DMS 273 treated with DMSO at 0.1 percent for 48 hours (cell line): ENCODE data around the gene PIGC.
A peak's percentile ranks its signal among the peaks of the same experiment; 100 is the strongest.

ENCODE experiments used
- DNase-seq: peaks from one replicate; lab custom pipeline; 2025; lab: John Stamatoyannopoulos, UW

The PIGC gene

GRCh38 chr1:172443666-172444453, at the start of gene PIGC:
TSS of gene PIGC (minus strand) at chr1:172444069. CDS start at chr1:172442622, 1,447 bp downstream.
- DNase-seq = peak; percentile 60

- no peak for DNase-seq
Measured at GRCh38 chr1:172492421-172492820, 48.6 kb upstream of the PIGC start.

- DNase-seq = no peak
Measured at GRCh38 chr1:172489847-172490246, 46.0 kb upstream of the PIGC start.

- no peak for DNase-seq
Measured at GRCh38 chr1:172488393-172488792, 44.5 kb upstream of the PIGC start.

GRCh38 chr1:172487550-172487949, 43.7 kb upstream of the PIGC start:
- DNase-seq = no peak

- DNase-seq = no peak
Measured at GRCh38 chr1:172486805-172487454, 43.1 kb upstream of the PIGC start.

GRCh38 chr1:172485626-172486025, 41.8 kb upstream of the PIGC start:
- DNase-seq = no peak

- DNase-seq = no peak
Measured at GRCh38 chr1:172484252-172484651, 40.4 kb upstream of the PIGC start.

GRCh38 chr1:172483448-172483847, 39.6 kb upstream of the PIGC start:
- no peak for DNase-seq

GRCh38 chr1:172482044-172482443, 38.2 kb upstream of the PIGC start:
- no peak for DNase-seq

GRCh38 chr1:172480431-172480830, 36.6 kb upstream of the PIGC start:
- no peak for DNase-seq

GRCh38 chr1:172478485-172478884, 34.6 kb upstream of the PIGC start:
- DNase-seq = no peak

GRCh38 chr1:172477741-172478140, 33.9 kb upstream of the PIGC start:
- DNase-seq = no peak

- no peak for DNase-seq
Measured at GRCh38 chr1:172477216-172477615, 33.3 kb upstream of the PIGC start.

GRCh38 chr1:172476218-172476811, 32.4 kb upstream of the PIGC start:
- DNase-seq = no peak

- no peak for DNase-seq
Measured at GRCh38 chr1:172473842-172474241, 30.0 kb upstream of the PIGC start.

- no peak for DNase-seq
Measured at GRCh38 chr1:172473302-172473701, 29.4 kb upstream of the PIGC start.

- no peak for DNase-seq
Measured at GRCh38 chr1:172472495-172472894, 28.6 kb upstream of the PIGC start.

- DNase-seq = no peak
Measured at GRCh38 chr1:172471666-172472065, 27.8 kb upstream of the PIGC start.

- DNase-seq = no peak
Measured at GRCh38 chr1:172470149-172470548, 26.3 kb upstream of the PIGC start.

- no peak for DNase-seq
Measured at GRCh38 chr1:172469717-172470116, 25.8 kb upstream of the PIGC start.

- DNase-seq = no peak
Measured at GRCh38 chr1:172468296-172468695, 24.4 kb upstream of the PIGC start.

GRCh38 chr1:172467446-172467845, 23.6 kb upstream of the PIGC start:
- DNase-seq = no peak
